HG03565 (cell line): ENCODE measurements around the gene NSUN4.
"Not testable (repeated sequence)": the region's sequence is repeated elsewhere in the genome, so short reads cannot be mapped to it uniquely, and the experiment has no call there.

Source experiments
- ATAC-seq: cut with Tn5 transposase; IDR thresholded peaks from one replicate; pipeline ENCODE4 v1.9.1; 2021; ENCODE audit warnings: mild to moderate bottlenecking, moderate library complexity; ENCODE audit not compliant: unreplicated experiment

NSUN4 gene

DNA sequence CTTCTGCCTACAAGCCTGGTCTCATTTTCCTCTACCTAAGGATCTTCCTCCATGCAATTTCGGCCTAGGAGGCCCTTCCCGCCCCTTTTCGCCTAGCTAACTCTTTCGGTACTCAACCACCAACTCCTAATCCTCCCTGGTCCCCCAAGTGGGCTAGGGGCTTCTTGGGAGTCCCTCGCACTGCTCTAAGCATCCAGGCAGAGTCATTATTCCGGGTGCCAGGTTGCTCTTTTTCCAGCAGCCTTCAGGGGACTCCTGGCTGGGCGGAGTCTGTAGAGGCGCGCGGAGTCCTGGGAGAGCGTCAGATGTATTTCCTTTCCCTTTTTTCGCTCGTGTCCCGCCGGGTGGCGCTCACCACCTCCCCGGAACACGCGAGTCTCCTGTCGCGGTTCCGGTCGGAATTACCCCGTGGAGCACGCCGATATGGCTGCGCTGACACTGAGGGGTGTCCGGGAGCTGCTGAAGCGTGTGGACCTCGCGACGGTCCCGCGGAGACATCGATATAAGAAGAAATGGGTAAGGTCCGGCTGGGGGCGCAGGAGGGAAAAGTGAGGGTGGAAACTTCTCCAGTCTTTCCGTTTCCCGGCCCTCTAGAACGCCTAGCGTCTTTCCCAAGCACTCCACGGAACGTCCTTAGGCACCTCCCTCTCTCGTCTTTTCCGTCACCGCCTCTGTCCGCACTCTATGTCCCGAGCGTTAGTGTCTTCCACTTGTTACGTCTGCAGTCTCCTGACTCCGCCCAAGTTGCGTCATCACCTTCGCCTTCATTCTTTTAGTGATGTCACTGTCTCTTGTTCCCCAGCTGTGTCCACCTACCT is at the start of gene NSUN4:
Gene NSUN4, plus strand, starts transcription at position 404 of the 818 bp plus-strand sequence. Its CDS starts 20 bp downstream, at position 424.
- peak; percentile 57 for ATAC-seq

DNA sequence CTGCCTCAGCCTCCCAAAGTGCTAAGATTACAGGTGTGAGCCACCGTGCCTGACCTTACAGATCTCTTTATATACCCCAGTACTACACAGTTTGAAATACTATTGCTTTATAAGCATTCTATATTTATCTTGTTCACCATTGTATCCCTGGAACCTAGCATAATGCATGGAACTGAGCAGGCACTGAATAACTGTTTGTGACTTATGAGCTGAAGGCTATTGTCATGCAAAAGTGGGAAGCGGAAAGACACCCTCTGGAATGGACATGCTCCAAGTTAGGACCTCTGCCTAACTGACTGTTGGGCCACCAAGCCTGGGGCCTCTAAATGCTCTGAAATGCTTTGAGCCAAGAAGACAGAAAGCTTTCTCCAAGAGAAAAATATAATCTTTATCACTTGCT is 45.3 kb upstream of the NSUN4 start:
- no peak for ATAC-seq

DNA sequence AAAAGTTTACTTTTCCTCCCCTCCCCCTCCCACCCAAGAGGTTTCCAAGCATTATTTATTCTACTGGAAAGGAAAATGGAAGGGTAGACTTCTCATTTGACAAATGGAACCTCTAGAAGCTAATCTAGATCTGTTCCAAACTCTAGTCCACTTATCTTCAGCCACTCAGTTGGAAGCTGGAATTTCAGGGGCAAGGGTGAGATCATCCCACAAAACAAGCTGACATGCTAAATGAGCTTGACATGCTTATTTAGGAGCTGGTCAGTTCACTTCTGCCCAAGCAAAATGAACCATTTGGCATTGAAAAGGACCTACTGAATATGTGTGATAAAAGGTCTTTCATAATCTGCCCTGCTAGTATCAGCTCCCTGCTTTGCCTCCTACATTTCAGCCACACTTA is 42.2 kb upstream of the NSUN4 start:
- ATAC-seq = no peak

DNA sequence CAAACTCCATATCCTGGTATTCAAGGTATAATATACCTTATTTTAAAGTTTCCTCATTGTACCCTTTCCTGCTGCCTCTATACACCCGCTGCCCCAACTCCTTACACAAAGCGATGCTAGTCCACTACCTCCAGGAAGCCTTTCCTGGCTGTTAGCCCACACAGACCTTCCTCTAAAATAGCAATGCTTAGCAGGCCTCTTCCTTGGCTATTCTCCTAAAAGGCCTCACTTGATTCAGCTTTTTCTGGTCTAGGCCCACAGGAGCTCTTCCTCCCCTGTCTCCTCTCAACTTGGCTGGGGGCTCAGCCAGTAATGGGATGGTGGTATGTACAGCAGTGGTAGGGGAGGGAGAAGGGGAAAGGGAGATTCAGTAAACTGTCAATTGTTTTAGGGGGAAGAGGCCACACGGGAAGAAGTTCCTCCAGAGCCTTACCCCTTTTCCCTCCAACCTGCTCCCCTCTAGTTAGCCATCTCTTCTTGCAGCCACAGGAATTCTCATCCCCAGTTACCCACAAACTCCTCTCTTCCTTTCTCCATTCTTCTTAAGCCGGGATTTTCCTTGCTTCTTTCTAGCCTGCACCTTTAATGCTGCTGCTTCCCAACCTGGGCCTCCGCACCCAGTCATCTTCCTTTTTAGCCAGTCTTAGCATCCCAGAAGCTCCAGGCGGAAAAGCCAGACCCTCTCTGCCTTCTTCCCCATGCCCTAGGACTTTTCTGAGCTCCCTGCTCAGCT is 39.8 kb upstream of the NSUN4 start:
- ATAC-seq = no peak

DNA sequence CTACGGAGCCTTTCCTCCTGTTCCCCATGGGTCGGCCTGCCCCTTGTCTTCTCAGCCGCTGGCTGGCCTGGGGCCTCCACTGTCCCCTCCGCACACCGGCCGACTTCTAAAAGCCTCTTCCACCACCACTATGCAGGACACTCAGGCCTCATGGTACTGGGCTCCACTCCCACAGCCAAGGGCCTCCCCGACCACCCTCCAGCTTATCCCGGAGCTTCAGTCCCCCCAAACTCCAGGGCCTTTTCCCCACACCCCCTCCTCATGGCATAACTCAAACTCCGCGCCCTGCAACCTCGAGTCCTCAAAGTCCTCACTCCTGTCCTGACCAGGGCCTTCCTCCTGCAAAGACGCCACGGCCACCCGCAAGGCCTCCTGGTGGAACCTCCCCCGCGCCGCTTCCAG is 39.2 kb upstream of the NSUN4 start:
- no peak for ATAC-seq

DNA sequence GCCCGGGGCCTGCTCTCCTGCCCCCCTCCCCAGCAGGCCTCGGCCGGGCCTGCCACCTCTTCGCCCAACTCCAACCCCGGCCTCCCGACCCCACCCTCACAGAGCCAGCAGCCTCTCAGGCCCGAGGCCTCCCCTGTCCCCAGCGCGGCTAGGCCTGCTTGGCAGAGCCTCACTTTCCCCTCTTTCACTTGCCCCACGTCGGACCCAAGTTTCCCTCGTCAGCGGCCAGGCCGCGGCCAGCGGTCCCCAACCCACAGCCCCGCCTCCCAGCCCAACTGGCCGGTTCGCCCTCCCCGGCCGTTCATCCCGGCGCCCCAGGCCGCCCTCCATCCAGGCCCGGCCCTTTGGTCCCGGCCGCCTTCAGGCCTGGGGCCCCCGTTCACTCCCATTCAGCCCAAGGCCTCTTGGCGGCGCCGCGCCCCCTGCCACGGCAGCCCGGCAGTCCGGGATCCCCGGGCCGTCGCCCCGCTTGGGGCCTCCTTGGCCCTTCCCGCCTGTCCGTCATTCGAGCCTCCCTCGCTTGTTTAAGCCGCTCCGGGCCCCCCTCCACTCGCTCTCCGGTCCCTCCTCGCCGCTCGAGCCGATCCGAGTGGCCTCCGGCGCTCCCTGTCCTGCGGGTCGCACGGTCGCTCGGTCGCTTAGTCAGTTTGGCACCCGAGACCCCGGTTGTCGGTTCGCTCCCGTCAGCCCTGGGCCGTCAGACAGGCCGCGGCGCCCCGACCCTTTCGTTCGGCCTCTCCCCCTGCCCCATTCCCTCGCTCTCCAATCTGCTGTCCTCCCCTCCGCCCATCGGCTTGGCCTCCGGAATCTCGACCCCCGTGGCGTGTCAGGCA is 38.6 kb upstream of the NSUN4 start:
- no peak for ATAC-seq

DNA sequence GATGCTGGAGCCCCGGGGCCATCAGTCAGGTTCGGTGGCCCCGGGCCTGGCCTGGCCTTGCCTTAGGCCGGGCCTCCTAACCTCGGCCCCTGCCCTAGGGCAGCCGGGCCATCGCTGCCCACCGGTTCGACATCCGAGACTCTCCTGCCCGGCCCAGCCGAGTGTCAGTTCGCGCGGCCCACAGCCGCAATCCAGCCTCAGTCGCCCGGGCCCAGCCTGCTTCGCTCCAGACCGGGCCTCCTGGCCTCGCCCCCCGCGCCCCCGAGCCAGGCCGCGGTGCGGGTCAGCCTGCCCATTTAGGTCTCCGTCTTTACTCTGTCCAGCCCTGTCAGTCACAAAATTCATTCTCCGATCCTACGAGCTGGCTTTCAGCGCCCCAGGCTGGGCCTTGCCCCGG is 38.0 kb upstream of the NSUN4 start:
- ATAC-seq = no peak

DNA sequence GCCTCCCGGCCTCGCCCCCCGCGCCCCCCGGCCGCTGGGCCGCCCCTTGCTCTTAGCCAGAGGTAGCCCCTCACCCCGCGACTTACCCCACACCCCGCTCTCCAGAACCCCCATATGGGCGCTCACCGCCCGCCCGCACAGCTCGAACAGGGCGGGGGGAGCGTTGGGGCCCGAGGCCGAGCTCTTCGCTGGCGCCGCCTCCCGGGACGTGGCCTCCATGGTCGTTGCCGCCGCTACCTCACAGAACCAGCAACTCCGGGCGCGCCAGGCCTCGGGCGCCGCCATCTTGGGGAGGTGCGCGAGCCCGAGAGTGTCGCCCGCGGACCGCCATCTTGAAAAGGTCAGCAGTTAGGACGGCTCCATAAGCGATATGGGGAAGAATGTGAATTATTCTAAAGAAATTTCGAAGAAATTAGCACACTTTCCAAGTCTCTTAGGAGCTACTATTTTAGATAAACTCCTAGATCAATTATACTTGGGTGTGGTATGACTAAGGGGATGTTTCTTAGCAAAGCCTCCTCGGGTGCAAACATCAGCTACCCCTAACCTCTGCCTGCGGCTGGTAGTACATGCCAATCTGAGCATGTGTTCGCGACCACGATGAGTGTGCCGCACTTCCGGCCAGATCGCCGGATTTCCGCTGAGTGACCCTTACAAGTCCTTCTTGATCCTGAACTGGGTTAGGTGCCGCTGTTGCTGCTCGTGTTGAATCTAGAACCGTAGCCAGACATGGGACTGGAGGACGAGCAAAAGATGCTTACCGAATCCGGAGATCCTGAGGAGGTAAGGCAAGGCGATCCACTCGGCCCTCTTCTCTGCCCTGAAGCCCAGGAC is 37.4 kb upstream of the NSUN4 start, which contains the start of the genes LRRC41 and UQCRH:
Gene LRRC41, minus strand, starts transcription at position 579 of the 834 bp plus-strand sequence. Its CDS starts 294 bp downstream, at position 285.
Gene UQCRH, plus strand, starts transcription at position 661 of the 834 bp plus-strand sequence. Its CDS starts 69 bp downstream, at position 730.
- peak; percentile 71 for ATAC-seq

DNA sequence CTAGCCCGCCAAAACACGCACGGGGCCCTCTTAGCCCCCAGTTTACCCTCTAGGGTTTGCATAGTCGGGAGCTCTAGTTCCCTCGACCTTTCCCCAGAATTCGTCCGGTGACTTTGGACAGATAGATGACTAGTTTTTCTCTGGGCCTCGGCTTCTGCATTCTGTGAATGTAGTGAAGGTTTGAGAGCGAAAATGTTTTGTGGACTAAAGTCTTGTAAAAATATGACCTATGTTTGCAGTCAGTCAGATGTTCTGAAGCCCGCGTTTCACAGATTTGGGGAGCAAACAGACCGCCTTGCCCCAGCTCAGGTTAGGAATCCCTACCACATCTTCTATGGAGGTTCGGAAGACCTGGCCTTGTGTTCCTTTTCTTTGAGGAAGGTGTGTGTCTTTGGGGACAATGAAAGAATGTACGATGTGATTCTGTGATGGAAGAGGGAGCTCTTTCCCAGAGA is 36.7 kb upstream of the NSUN4 start:
- ATAC-seq = no peak

DNA sequence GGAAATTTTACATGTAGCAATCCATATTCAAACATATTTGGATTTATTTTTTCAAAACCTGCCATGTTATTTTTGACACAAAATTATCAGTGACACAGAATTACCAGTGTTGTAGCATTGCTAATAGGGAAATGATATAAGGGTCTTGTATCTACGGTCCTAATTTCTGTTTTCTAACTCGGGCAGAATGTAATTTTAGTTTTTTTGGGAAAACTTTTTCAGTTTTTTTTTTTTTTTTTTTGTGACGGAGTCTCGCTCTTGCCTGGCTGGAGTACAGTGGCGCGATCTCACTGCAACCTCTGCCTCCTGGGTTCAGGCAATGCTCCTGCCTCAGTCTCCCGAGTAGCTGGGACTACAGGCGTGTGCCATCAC is 34.5 kb upstream of the NSUN4 start:
- no peak for ATAC-seq

DNA sequence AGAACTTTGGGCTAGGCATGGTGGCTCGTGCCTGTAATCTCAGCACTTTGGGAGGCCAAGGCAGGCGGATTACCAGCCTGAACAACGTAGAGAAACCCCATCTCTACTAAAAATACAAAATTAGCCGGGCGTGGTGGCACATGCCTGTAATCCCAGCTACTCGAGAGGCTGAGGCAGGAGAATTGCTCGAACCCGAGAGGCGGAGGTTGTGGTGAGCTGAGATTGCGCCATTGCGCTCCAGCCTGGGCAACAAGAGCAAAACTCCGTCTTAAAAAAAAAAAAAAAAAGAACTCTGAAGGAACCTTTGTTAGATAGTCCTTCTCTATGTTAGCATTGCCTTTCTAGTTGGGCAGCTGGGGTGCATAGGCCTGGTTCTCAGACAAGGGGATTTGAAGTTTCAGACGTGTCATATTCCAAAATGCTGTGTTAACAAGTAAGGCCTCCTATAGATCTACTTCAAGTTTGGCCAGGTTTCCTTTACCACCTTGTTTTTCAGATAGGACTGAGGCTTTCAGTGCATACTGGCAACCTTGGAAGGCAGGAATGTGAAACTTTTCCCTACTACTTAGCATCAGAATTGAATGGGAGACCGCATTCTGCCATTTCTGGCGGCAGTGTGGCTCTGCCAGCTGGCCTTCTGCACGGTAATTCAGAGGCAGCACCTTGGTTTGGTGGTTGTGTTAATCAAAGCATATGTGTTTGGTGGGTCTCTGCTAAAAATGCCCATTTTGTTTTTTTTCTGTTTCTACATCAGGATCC is 31.0 kb upstream of the NSUN4 start:
- ATAC-seq = no peak

DNA sequence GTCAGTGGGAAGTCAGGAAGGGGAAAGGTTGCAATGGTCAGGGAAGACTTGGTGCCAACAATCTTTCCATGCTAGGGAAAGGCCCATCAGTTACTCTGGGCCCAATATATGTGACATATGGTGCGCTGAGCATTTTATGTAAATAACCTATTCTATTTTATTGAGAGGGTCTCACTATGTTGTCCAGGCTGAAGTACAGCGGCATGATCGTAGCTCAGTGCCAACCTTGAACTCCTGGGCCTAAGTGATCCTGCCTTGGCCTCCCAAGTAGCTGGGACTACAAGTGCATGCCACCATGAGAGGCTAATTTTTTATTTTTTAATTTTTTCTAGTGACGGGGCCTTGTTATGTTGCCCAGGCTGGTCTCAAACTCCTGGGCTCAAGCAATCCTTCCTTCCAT is 30.3 kb upstream of the NSUN4 start:
- ATAC-seq = no peak

DNA sequence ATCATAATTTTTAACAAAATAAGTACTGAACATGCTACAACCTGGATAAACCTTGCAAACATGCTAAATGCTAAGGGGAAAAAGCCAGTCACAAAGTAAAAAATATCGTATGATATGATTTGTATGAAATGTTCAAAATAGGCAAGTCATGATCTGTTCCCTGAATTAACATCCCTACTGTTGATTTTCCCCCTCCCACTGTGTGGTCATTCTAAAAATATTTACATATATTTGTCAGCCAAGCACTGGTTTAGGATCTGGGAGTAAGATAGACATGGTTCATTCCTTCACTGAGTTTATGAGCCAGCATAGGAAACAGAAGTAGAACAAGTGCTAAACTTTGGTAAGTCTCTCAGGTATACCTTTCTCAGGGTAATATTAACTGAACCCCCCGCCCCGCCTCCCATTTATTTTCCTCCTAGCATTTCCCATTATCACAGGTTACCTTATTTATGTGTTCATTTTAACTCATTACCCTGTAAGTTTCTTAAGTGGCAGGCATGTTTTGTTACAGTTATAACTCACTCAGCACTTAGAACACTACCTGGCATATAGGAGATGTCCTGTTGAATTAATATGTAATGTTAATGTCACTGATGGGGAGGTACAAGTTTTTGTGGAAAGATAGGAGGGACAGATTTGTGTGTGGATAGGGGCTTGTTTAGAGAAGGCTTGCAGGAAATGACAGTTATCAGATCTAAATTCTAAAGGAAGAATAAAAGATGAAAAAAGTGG is 24.8 kb upstream of the NSUN4 start:
- no peak for ATAC-seq

DNA sequence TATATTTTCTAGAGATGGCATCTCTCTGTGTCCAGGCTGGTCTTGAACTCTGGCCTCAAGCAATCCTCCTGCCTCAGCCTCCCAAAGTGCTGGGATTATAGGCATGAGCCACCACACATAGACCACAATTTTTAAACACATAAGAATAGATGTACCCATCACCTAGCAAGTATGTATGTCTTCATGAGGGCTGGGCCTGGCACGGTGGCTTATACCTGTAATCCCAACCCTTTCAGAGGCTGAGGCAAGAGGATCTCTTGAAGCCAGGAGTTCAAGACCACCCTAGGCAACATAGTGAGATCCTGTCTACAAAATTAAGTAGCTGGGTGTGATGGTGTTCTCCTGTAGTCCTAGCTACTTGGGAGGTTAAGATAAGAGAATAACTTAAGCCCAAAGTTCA is 23.3 kb upstream of the NSUN4 start:
- no peak for ATAC-seq

DNA sequence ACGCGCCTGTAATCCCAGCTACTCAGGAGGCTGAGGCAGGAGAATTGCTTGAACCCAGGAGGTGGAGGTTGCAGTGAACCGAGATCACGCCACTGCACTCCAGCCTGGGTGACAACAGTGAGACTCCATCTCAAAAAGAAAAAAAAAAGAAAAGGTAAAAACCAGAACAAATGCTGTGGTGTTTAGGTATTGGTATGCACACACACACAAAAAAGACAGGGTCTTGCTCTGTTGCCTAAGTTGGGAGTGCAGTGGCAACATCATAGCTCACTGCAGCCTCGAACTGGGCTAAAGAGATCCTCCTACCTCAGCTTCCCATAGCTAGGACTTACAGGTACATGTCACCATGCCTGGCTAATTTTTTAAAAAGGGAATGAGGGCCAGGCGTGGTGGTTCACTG is 21.3 kb upstream of the NSUN4 start:
- ATAC-seq = not testable (repeated sequence)

DNA sequence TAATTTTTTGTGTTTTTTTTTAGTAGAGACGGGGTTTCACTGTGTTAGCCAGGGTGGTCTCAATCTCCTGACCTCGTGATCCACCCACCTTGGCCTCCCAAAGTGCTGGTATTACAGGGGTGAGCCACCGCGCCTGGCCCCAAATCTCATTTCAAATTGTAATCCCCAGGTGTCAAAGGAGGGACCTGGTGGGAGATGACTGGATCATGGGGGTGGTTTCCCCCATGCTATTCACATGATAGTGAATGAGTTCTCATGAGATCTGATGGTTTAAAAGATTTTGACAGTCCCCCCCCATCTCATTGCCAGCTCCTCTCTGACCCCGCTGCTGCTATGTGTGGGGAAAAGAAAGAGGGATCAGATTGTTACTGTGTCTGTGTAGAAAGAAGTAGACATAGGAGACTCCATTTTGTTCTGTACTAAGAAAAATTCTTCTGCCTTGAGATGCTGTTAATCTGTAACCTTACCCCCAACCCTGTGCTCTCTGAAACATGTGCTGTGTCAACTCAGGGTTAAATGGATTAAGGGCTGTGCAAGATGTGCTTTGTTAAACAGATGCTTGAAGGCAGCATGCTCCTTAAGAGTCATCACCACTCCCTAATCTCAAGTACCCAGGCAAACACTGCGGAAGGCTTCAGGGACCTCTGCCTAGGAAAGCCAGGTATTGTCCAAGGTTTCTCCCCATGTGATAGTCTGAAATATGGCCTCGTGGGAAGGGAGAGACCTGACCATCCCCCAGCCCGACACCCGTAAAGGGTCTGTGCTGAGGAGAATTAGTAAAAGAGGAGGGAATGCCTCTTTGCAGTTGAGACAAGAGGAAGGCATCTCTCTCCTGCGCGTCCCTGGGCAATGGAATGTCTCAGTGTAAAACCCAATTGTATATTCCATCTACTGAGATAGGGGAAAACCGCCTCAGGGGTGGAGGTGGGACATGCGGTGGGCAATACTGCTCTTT is 20.4 kb upstream of the NSUN4 start:
- ATAC-seq = not testable (repeated sequence)

DNA sequence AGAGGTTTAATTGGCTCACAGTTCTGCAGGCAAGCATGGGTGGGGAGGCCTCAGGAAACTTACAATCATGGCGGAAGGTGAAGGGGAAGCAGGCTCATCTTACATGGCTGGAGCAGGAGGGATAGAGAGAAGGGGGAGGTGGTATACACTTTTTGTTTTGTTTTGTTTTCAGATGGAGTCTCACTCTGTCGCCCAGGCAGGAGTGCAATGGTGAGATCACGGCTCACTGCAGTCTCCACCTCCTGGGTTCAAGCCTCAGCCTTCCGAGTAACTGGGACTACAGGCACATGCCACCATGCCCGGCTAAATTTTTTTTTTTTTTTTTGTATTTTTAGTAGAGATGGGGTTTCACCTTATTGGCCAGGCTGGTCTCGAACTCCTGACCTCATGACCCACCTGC is 18.4 kb upstream of the NSUN4 start:
- ATAC-seq = not testable (repeated sequence)
